ENCODE results near the gene PYGB. TPM values are rescaled to one million over a fixed set of nuclear protein-coding genes. Genes with fewer than 3 reads are reported as not detected.
A peak's percentile ranks its signal among the peaks of the same experiment; 100 is the strongest.

Gene PYGB
- total RNA-seq, 1 donor from 2014 or later = 46.6 TPM

- Mint-ChIP-seq H3K9me3 (no peaks in the 10 kb centered on the region), H3K27ac (no peak overlapping the region), H3K36me3 (peaks cover 37% of the 10 kb centered on the region), H3K27me3 (ENCODE audit: low read depth) (no peaks in the 10 kb centered on the region), H3K4me1 (no peaks in the 10 kb centered on the region), H3K4me3 (no peak overlapping the region)
- TF ChIP-seq CTCF (IDR thresholded peaks at IDR 0.05; ENCODE audit: unreplicated experiment) = no peak
- DNase-seq (ENCODE audit: low spot score in 2 of 2, unreplicated experiment in 2 of 2) = peak in 1 of 2 experiments; percentile 13
Observed at GRCh38 chr20:25285091-25285647, 37.3 kb downstream of the PYGB start.

- H3K9me3 Mint-ChIP-seq = no peaks in the 10 kb centered on the region
- no peaks in the 10 kb centered on the region for H3K27me3 Mint-ChIP-seq (ENCODE audit: low read depth)
- H3K4me1 Mint-ChIP-seq = no peaks in the 10 kb centered on the region
- no peak for TF ChIP-seq CTCF (IDR thresholded peaks at IDR 0.05; ENCODE audit: unreplicated experiment)
- peaks cover 37% of the 10 kb centered on the region for H3K36me3 Mint-ChIP-seq
- peak in 1 of 2 experiments; percentile 9 for DNase-seq (ENCODE audit: low spot score in 2 of 2, unreplicated experiment in 2 of 2)
- H3K4me3 Mint-ChIP-seq = no peak overlapping the region
- no peak overlapping the region for H3K27ac Mint-ChIP-seq
Observed at GRCh38 chr20:25285856-25286798, 38.2 kb downstream of the PYGB start.

GRCh38 chr20:25286917-25287316, 39.0 kb downstream of the PYGB start:
- Mint-ChIP-seq H3K27me3 (ENCODE audit: low read depth) (no peaks in the 10 kb centered on the region), H3K36me3 (peaks cover 37% of the 10 kb centered on the region), H3K27ac (no peak overlapping the region), H3K4me3 (no peak overlapping the region), H3K4me1 (no peaks in the 10 kb centered on the region), H3K9me3 (no peaks in the 10 kb centered on the region)
- DNase-seq (ENCODE audit: low spot score in 2 of 2, unreplicated experiment in 2 of 2) = peak in 1 of 2 experiments; percentile 16
- no peak for TF ChIP-seq CTCF (IDR thresholded peaks at IDR 0.05; ENCODE audit: unreplicated experiment)

- no peaks in the 10 kb centered on the region for H3K4me1 Mint-ChIP-seq
- no peak overlapping the region for H3K4me3 Mint-ChIP-seq
- no peaks in the 10 kb centered on the region for H3K9me3 Mint-ChIP-seq
- TF ChIP-seq CTCF (IDR thresholded peaks at IDR 0.05; ENCODE audit: unreplicated experiment) = no peak
- DNase-seq (ENCODE audit: low spot score in 2 of 2, unreplicated experiment in 2 of 2) = no peak
- peaks cover 31% of the 10 kb centered on the region for H3K36me3 Mint-ChIP-seq
- H3K27me3 Mint-ChIP-seq (ENCODE audit: low read depth) = no peaks in the 10 kb centered on the region
- H3K27ac Mint-ChIP-seq = no peak overlapping the region
Observed at GRCh38 chr20:25287631-25288290, 39.9 kb downstream of the PYGB start.

- Mint-ChIP-seq H3K36me3 (peaks cover 30% of the 10 kb centered on the region), H3K27me3 (ENCODE audit: low read depth) (no peaks in the 10 kb centered on the region), H3K4me1 (no peaks in the 10 kb centered on the region), H3K9me3 (no peaks in the 10 kb centered on the region), H3K4me3 (no peak overlapping the region), H3K27ac (no peak overlapping the region)
- no peak for DNase-seq (ENCODE audit: low spot score in 2 of 2, unreplicated experiment in 2 of 2)
- no peak for TF ChIP-seq CTCF (IDR thresholded peaks at IDR 0.05; ENCODE audit: unreplicated experiment)
Observed at GRCh38 chr20:25288291-25289181, 40.7 kb downstream of the PYGB start.

Data from mesothelial cell of epicardium (in vitro differentiated cells).